ENCODE data around the gene DLGAP3.

DNA sequence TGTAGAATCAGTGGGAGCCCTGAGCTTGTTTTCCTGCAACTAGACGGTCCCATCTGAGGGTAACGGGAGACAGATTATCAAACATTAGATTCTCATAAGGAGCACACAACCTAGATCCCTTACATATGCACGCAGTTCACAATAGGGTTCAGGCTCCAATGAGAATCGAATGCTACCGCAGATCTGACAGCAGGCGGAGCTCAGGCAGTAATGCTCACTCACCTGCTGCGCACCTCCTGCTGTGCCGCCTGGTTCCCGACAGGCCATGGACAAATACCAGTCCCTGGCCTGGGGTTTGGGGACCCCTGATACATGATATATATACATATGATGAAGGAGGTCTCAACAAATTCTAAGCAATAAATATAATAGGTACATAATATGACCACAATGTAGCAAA lies 50.2 kb downstream of the DLGAP3 start:
- TF ChIP-seq, protein P1, sequence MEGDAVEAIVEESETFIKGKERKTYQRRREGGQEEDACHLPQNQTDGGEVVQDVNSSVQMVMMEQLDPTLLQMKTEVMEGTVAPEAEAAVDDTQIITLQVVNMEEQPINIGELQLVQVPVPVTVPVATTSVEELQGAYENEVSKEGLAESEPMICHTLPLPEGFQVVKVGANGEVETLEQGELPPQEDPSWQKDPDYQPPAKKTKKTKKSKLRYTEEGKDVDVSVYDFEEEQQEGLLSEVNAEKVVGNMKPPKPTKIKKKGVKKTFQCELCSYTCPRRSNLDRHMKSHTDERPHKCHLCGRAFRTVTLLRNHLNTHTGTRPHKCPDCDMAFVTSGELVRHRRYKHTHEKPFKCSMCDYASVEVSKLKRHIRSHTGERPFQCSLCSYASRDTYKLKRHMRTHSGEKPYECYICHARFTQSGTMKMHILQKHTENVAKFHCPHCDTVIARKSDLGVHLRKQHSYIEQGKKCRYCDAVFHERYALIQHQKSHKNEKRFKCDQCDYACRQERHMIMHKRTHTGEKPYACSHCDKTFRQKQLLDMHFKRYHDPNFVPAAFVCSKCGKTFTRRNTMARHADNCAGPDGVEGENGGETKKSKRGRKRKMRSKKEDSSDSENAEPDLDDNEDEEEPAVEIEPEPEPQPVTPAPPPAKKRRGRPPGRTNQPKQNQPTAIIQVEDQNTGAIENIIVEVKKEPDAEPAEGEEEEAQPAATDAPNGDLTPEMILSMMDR (IDR thresholded peaks at IDR 0.05), result no peak
- no peak for TF ChIP-seq POLR2A (IDR thresholded peaks at IDR 0.05)

Measured in prostate gland (tissue), 2 donors.